ENCODE measurements around the gene SERPINB2. TPM values are rescaled to one million over a fixed set of nuclear protein-coding genes. Genes with fewer than 3 reads are reported as not detected.

SERPINB2 gene
- total and polyA plus RNA-seq, 10 of the 15 experiments (the other 5 are each of a cell fraction or from before 2014, with no cell fraction given): 9.6 to 25.3 (median 14.0) TPM

GRCh38 chr18:63848159-63848558, 39.3 kb upstream of the SERPINB2 start (continued):
- TF ChIP-seq SMARCA5 (IDR thresholded peaks at IDR 0.05): no peak
- no peak for TF ChIP-seq MLLT1 (IDR thresholded peaks at IDR 0.05)

- H3K4me3 ChIP-seq: no peak overlapping the region
- SMC1A ChIA-PET (ENCODE audit: uncharacterized antibody, unreplicated experiment): interaction anchor here (0.9 to 1.5 kb wide), 2 partner anchors 11 to 26 kb away, joined by 3 to 5 read pairs; no protein-coding TSS in a partner anchor
- in situ Hi-C loops (cut with MboI): no loop called here
- no peaks in the 10 kb centered on the region for H3K36me3 ChIP-seq (ENCODE audit: control insufficient read depth in 2 of 2, insufficient read depth in 2 of 2, low read length in 1 of 2)
- H3K4me1 ChIP-seq (ENCODE audit: control insufficient read depth, insufficient read depth, low read length): no peaks in the 10 kb centered on the region
- H3K9me3 ChIP-seq (replicated peaks; ENCODE audit: control insufficient read depth, insufficient read depth, low read length): no peaks in the 10 kb centered on the region
- 30% methylated on average over 4 of the region's 4 CpGs for WGBS (ENCODE audit: insufficient coverage, insufficient replicate concordance, low lambda C conversion rate, missing lambda C conversion rate)
- H3K27ac ChIP-seq (ENCODE audit: control insufficient read depth, insufficient read depth): no peak overlapping the region
- no peaks in the 10 kb centered on the region for H4K20me1 ChIP-seq (ENCODE audit: control insufficient read depth, insufficient read depth)
- DNase-seq (ENCODE audit: low read depth, low spot score) (no peak), ATAC-seq (peak; percentile 93), FAIRE-seq (no peak)
- peaks cover 0 to 4% of the 10 kb centered on the region in 2 experiments; a peak in 2 of 4 replicates for H3K27me3 ChIP-seq (replicated peaks in 1 of 2; ENCODE audit: control insufficient read depth in 2 of 2, insufficient read depth in 2 of 2, low read length in 1 of 2)
- H2AFZ ChIP-seq (ENCODE audit: control insufficient read depth, low read depth, low read length): no peak overlapping the region
- POLR2A ChIA-PET: no interaction called here
- intact Hi-C loops (cut with micrococcal nuclease; ENCODE audit: unreplicated experiment): loop anchor here (1.0 kb wide), 1 partner anchor 86 kb away; no protein-coding TSS in a partner anchor
- no peak overlapping the region for H3K9ac ChIP-seq (ENCODE audit: control insufficient read depth, insufficient read depth, low read length)
- CTCF ChIA-PET: interaction anchor here (1.3 kb wide), 1 partner anchor 332 kb away, joined by 6 read pairs; no protein-coding TSS in a partner anchor
- no peak overlapping the region for H3K4me2 ChIP-seq (ENCODE audit: control insufficient read depth, insufficient read depth)
- RAD21 ChIA-PET (ENCODE audit: unreplicated experiment): interaction anchor here (1.0 kb wide), 1 partner anchor 332 kb away, joined by 3 read pairs; no protein-coding TSS in a partner anchor
- no TSS peak for BruUV-seq (replicated peaks)
- H3K79me2 ChIP-seq (ENCODE audit: control insufficient read depth, insufficient read depth, low read length): no peaks in the 10 kb centered on the region
- TF ChIP-seq YY1 (IDR thresholded peaks at IDR 0.05; ENCODE audit: low read depth, low read length) (peak; percentile 41; the same call in 1 of the 2 replicates), ATF7 (IDR thresholded peaks at IDR 0.05; ENCODE audit: low read depth) (no peak), RUNX3 (IDR thresholded peaks at IDR 0.05; ENCODE audit: low read length) (0 out of 2 replicates have a peak, but pooled peaks have one; percentile 19), PKNOX1 (IDR thresholded peaks at IDR 0.05) (no peak), USF2 (IDR thresholded peaks at IDR 0.05; ENCODE audit: borderline replicate concordance, low read depth, low read length) (no peak), YBX1 (IDR thresholded peaks at IDR 0.05) (no peak), CTCF (IDR thresholded peaks at IDR 0.05 in 2 of 3, conservative IDR thresholded peaks at IDR 0.05 in 1 of 3; ENCODE audit: control insufficient read depth in 2 of 3, extremely low read depth in 1 of 3, insufficient read depth in 1 of 3, low read depth in 3 of 3, low read length in 3 of 3) (peak; percentile 40 to 55 (median 47)), RAD21 (IDR thresholded peaks at IDR 0.05; ENCODE audit: insufficient read depth, low read depth, low read length) (peak; percentile 55), SMC3 (IDR thresholded peaks at IDR 0.05; ENCODE audit: borderline replicate concordance, low read length) (peak; percentile 40; the same call in 1 of the 2 replicates), BCL3 (IDR thresholded peaks at IDR 0.05; ENCODE audit: borderline replicate concordance, insufficient read depth, low read depth, low read length, poor library complexity, severe bottlenecking) (no peak)
These were observed 37.5 kb upstream of the SERPINB2 start for GRCh38 chr18:63850020-63850419.

Data from GM12878 (cell line).